Measurements from ENCODE around the gene HUNK. TPM values are rescaled to one million over a fixed set of nuclear protein-coding genes. Genes with fewer than 3 reads are reported as not detected.

HUNK gene
- total and polyA plus RNA-seq, 2 donors (not counting 1 experiment from before 2014, with no cell fraction given): 0.01 to 0.07 TPM

DNA sequence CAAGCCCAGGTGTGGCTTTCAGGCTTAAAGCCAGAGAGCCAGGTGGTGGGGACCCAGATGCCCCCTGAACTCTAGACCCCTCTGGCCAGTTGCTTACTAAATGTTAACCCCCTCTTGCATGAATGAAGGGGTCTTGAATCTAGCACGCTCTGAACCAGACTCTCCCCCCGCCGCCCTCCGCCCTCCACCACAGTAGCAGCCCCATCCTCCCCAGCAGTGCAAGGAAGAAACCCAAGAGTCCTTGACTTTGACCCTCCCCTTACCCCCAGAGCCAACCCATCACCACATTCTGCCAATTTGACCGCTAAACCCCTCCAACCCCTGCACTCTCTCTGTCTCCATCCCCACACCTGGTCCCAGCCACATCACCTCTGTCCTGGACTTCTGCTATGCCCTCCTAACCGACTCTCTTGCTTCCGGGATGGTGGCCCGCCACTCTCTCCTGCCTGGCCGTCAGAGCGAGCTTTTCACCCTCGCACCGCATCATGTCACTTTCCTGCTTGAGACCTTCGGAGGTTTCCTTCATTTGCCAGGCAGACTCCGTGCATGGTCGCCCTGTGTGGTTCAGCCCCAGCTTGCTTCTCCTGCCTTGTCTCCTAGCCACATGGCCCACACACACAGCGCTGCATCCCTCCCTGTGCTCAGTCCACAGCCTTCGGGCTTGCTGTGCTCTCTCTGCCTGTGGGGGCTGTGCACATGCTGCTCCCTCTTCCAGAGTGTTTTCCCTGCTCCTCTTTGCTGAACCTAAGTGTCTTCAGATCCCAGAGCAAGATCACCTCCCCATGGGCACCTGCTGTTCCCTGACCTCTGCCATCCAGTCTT lies 113.4 kb downstream of the HUNK start:
- Histone ChIP-seq H3K9me3 (ENCODE audit: control extremely low read depth in 1 of 3, control insufficient read depth in 2 of 3, insufficient read depth in 1 of 3, low read length in 2 of 3) (peaks cover 0 to 9% (median 2%) of the 10 kb centered on the region in 3 donors), H3K9ac (ENCODE audit: low read length) (no peak overlapping the region), H3K4me1 (ENCODE audit: control insufficient read depth in 2 of 2, insufficient read depth in 2 of 2, low read length in 2 of 2) (no peaks in the 10 kb centered on the region), H2AFZ (ENCODE audit: insufficient read depth, low read depth, low read length, poor library complexity, severe bottlenecking) (no peak overlapping the region), H3K4me3 (ENCODE audit: control extremely low read depth in 1 of 5, extremely low read depth in 1 of 5, insufficient read depth in 1 of 5, low read depth in 2 of 5, low read length in 4 of 5) (no peak overlapping the region), H3K27ac (ENCODE audit: low read length in 2 of 2) (no peak overlapping the region), H3K79me2 (ENCODE audit: control insufficient read depth, insufficient read depth, low read length) (no peaks in the 10 kb centered on the region), H3K4me2 (replicated peaks; ENCODE audit: low read depth, low read length, poor library complexity, severe bottlenecking) (no peak overlapping the region), H3K36me3 (replicated peaks in 1 of 2; ENCODE audit: control extremely low read depth in 1 of 2, control insufficient read depth in 1 of 2, extremely low read depth in 1 of 2, insufficient read depth in 2 of 2, low read length in 1 of 2) (no peaks in the 10 kb centered on the region), H4K20me1 (ENCODE audit: control insufficient read depth, insufficient read depth, low read length, poor library complexity, severe bottlenecking) (no peaks in the 10 kb centered on the region), H3K27me3 (replicated peaks in 1 of 4; ENCODE audit: control extremely low read depth in 1 of 4, control insufficient read depth in 3 of 4, insufficient read depth in 4 of 4, low read length in 3 of 4) (no peaks in the 10 kb centered on the region)
- H3K27ac Mint-ChIP-seq: no peak overlapping the region
- peaks cover 2% of the 10 kb centered on the region for H3K9me3 Mint-ChIP-seq (ENCODE audit: insufficient read depth)
- H3K27me3 Mint-ChIP-seq: peaks cover 15% of the 10 kb centered on the region
- ChIA-PET POLR2A (no interaction called here), CTCF (no interaction called here)
- no peaks in the 10 kb centered on the region for H3K4me1 Mint-ChIP-seq
- intact Hi-C loops (cut with micrococcal nuclease): no loop called here
- WGBS (ENCODE audit: insufficient coverage): 92% methylated on average over 17 of the region's 17 CpGs
- TF ChIP-seq, protein P1, sequence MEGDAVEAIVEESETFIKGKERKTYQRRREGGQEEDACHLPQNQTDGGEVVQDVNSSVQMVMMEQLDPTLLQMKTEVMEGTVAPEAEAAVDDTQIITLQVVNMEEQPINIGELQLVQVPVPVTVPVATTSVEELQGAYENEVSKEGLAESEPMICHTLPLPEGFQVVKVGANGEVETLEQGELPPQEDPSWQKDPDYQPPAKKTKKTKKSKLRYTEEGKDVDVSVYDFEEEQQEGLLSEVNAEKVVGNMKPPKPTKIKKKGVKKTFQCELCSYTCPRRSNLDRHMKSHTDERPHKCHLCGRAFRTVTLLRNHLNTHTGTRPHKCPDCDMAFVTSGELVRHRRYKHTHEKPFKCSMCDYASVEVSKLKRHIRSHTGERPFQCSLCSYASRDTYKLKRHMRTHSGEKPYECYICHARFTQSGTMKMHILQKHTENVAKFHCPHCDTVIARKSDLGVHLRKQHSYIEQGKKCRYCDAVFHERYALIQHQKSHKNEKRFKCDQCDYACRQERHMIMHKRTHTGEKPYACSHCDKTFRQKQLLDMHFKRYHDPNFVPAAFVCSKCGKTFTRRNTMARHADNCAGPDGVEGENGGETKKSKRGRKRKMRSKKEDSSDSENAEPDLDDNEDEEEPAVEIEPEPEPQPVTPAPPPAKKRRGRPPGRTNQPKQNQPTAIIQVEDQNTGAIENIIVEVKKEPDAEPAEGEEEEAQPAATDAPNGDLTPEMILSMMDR (IDR thresholded peaks at IDR 0.05): no peak
- no peak for TF ChIP-seq EZH2 (IDR thresholded peaks at IDR 0.05; ENCODE audit: borderline replicate concordance, insufficient read depth, low read depth, low read length, poor library complexity, severe bottlenecking)
- DNase-seq (no peak), ATAC-seq (ENCODE audit: low read depth) (no peak)
- no peak overlapping the region for H3K4me3 Mint-ChIP-seq

DNA sequence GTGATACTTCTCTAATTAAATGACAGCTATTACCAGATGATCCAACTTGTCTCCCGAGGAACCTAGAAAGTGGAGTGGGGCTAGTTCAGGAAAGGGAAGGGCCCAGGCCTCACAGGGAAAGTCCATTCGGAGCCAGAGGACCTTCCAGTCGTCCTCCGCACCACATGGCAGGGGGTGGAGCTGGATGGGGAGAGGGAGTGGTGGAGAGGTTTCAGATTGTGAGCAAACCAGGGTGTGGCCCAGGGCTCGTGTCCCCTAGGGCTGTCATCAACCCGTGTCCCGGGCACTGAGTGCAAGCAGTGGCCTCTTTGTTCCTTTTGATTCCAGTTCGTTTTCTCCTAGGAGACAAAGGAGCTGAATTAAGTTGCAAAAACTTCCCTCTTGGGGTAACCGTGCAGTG lies 114.9 kb downstream of the HUNK start:
- no peak overlapping the region for H3K27ac ChIP-seq (ENCODE audit: low read length in 2 of 2)
- H3K9ac ChIP-seq (ENCODE audit: low read length): no peak overlapping the region
- H3K4me1 ChIP-seq (ENCODE audit: control insufficient read depth in 2 of 2, insufficient read depth in 2 of 2, low read length in 2 of 2): no peaks in the 10 kb centered on the region
- peaks cover 0 to 9% (median 2%) of the 10 kb centered on the region in 3 donors for H3K9me3 ChIP-seq (ENCODE audit: control extremely low read depth in 1 of 3, control insufficient read depth in 2 of 3, insufficient read depth in 1 of 3, low read length in 2 of 3)
- H3K4me2 ChIP-seq (replicated peaks; ENCODE audit: low read depth, low read length, poor library complexity, severe bottlenecking): no peak overlapping the region
- H3K36me3 ChIP-seq (replicated peaks in 1 of 2; ENCODE audit: control extremely low read depth in 1 of 2, control insufficient read depth in 1 of 2, extremely low read depth in 1 of 2, insufficient read depth in 2 of 2, low read length in 1 of 2): no peaks in the 10 kb centered on the region
- ChIA-PET CTCF (no interaction called here), POLR2A (no interaction called here)
- Mint-ChIP-seq H3K4me3 (no peak overlapping the region), H3K27ac (no peak overlapping the region), H3K9me3 (ENCODE audit: insufficient read depth) (peaks cover 2% of the 10 kb centered on the region), H3K4me1 (no peaks in the 10 kb centered on the region), H3K27me3 (peaks cover 12% of the 10 kb centered on the region)
- H3K4me3 ChIP-seq (ENCODE audit: control extremely low read depth in 1 of 5, extremely low read depth in 1 of 5, insufficient read depth in 1 of 5, low read depth in 2 of 5, low read length in 4 of 5): no peak overlapping the region
- no peak for ATAC-seq (ENCODE audit: low read depth)
- DNase-seq: no peak
- no peak overlapping the region for H2AFZ ChIP-seq (ENCODE audit: insufficient read depth, low read depth, low read length, poor library complexity, severe bottlenecking)
- 68% methylated on average over 8 of the region's 9 CpGs for WGBS (ENCODE audit: insufficient coverage)
- no peaks in the 10 kb centered on the region for H3K79me2 ChIP-seq (ENCODE audit: control insufficient read depth, insufficient read depth, low read length)
- intact Hi-C loops (cut with micrococcal nuclease): no loop called here
- no peaks in the 10 kb centered on the region for H4K20me1 ChIP-seq (ENCODE audit: control insufficient read depth, insufficient read depth, low read length, poor library complexity, severe bottlenecking)
- TF ChIP-seq EZH2 (IDR thresholded peaks at IDR 0.05; ENCODE audit: borderline replicate concordance, insufficient read depth, low read depth, low read length, poor library complexity, severe bottlenecking): no peak
- TF ChIP-seq, protein P1 (IDR thresholded peaks at IDR 0.05): no peak
- H3K27me3 ChIP-seq (replicated peaks in 1 of 4; ENCODE audit: control extremely low read depth in 1 of 4, control insufficient read depth in 3 of 4, insufficient read depth in 4 of 4, low read length in 3 of 4): no peaks in the 10 kb centered on the region

Measured in B cell (primary cell).